H1 (cell line): Measurements from ENCODE around the gene ZFAND3. TPM values are rescaled to one million over a fixed set of nuclear protein-coding genes. Genes with fewer than 3 reads are reported as not detected.

Experiments used
- CTCF ChIA-PET: fragments of 300-600 bp; sonication (Branson Sonifier 250); formaldehyde crosslinking; loops from one replicate; lab custom pipeline; 2021; ENCODE audit not compliant: partially characterized antibody; lab: Charles Lee
- POLR2A ChIA-PET: fragments of 300-600 bp; sonication (Branson Sonifier 250); formaldehyde crosslinking; loops from one replicate; lab custom pipeline; 2021; ENCODE audit warnings: inconsistent platforms; ENCODE audit not compliant: partially characterized antibody; lab: Charles Lee
- DNase-seq, 2 experiments: peaks; one replicate each; pipeline versions ENCODE4 v3.0.0 to v3.0.0-alpha.2; 2010 to 2022; ENCODE audit warnings: low spot score in 2 of 2, low read depth in 1 of 2, mixed read lengths in 1 of 2
- FAIRE-seq: peaks from 2 replicates; lab custom pipeline; 2011; peaks lifted over from hg19 to GRCh38; lab: Jason Lieb, UNC
- H2AFZ ChIP-seq: 2 replicates; pipeline ENCODE4 v1.8.1; 2012; ENCODE audit warnings: low read length, inconsistent platforms
- H2AK5ac ChIP-seq: 2 replicates; pipeline ENCODE4 v1.6.1; 2013; ENCODE audit warnings: low read depth, low read length
- H2BK120ac ChIP-seq: replicated peaks from 2 replicates; pipeline ENCODE3; 2013; ENCODE audit warnings: low read depth, low read length, inconsistent platforms
- H2BK12ac ChIP-seq: 2 replicates; pipeline ENCODE4 v1.6.1; 2013; ENCODE audit warnings: low read depth, low read length
- H2BK15ac ChIP-seq: 2 replicates; pipeline ENCODE4 v1.6.1; 2013; ENCODE audit warnings: low read length
- H2BK20ac ChIP-seq: 2 replicates; pipeline ENCODE4 v1.6.1; 2013; ENCODE audit warnings: low read length
- H2BK5ac ChIP-seq: 2 replicates; pipeline ENCODE4 v1.6.1; 2013; ENCODE audit warnings: low read depth, low read length
- H3K14ac ChIP-seq: 2 replicates; pipeline ENCODE4 v1.6.1; 2013; ENCODE audit warnings: inconsistent platforms; ENCODE audit not compliant: insufficient read length
- H3K18ac ChIP-seq: 2 replicates; pipeline ENCODE4 v1.6.1; 2013; ENCODE audit warnings: low read length; ENCODE audit errors: extremely low read depth
- H3K23ac ChIP-seq: 2 replicates; pipeline ENCODE4 v1.6.1; 2013; ENCODE audit warnings: inconsistent platforms; ENCODE audit not compliant: insufficient read length
- H3K23me2 ChIP-seq: 2 replicates; pipeline ENCODE4 v1.6.1; 2013; ENCODE audit warnings: low read depth, low read length
- H3K27ac ChIP-seq: 2 replicates; pipeline ENCODE4 v1.6.1; 2011; ENCODE audit warnings: low read depth, low read length, inconsistent platforms
- H3K27me3 ChIP-seq, 4 experiments: replicated peaks in 1 of 4; 1 replicate in 1 of 4; 2 replicates in 3 of 4; pipeline versions ENCODE4 v1.6.1 to v1.8.1; 2011 to 2013; ENCODE audit warnings: low read length in 3 of 4, mild to moderate bottlenecking in 3 of 4, inconsistent platforms in 2 of 4, mixed read lengths in 2 of 4, moderate library complexity in 1 of 4; ENCODE audit not compliant: control insufficient read depth in 3 of 4, insufficient read depth in 3 of 4; ENCODE audit errors: extremely low read depth in 1 of 4
- H3K36me3 ChIP-seq, 4 experiments: 2 replicates each; pipeline versions ENCODE4 v1.6.1 to v1.8.1; 2011 to 2013; ENCODE audit warnings: mild to moderate bottlenecking in 4 of 4, low read length in 3 of 4, moderate library complexity in 2 of 4, control low read depth in 1 of 4, inconsistent platforms in 1 of 4; ENCODE audit not compliant: insufficient read depth in 4 of 4, control insufficient read depth in 2 of 4
- H3K4ac ChIP-seq: replicated peaks from 2 replicates; pipeline ENCODE3; 2013; ENCODE audit warnings: low read length, low read depth, mixed read lengths, inconsistent platforms; ENCODE audit not compliant: insufficient read length
- H3K4me1 ChIP-seq, 4 experiments: replicated peaks in 1 of 4; 1 replicate in 1 of 4; 2 replicates in 3 of 4; pipeline versions ENCODE4 v1.6.1 to v1.8.1; 2011 to 2013; ENCODE audit warnings: low read length in 3 of 4, inconsistent platforms in 2 of 4, mixed read lengths in 1 of 4; ENCODE audit not compliant: insufficient read depth in 4 of 4, control insufficient read depth in 3 of 4
- H3K4me2 ChIP-seq, 2 experiments: 2 replicates each; pipeline versions ENCODE4 v1.6.1 to v1.8.1; 2011 to 2013; ENCODE audit warnings: low read depth in 2 of 2, low read length in 2 of 2, control low read depth in 1 of 2, inconsistent platforms in 1 of 2, mild to moderate bottlenecking in 1 of 2; ENCODE audit not compliant: insufficient read depth in 1 of 2
- H3K4me3 ChIP-seq, 4 experiments: fragments of 200-600, 300-600 bp in 1 of 4; sonication (generic), shearing (Covaris generic), sonication (Bioruptor Twin) in 1 of 4; 2 replicates each; pipeline versions ENCODE4 v1.5.1 to v1.8.1; 2011 to 2016; ENCODE audit warnings: low read length in 4 of 4, low read depth in 3 of 4, control low read depth in 2 of 4, inconsistent platforms in 2 of 4, mild to moderate bottlenecking in 2 of 4, mixed read lengths in 1 of 4, moderate library complexity in 1 of 4; ENCODE audit not compliant: insufficient read depth in 2 of 4; ENCODE audit errors: extremely low read depth in 1 of 4
- H3K56ac ChIP-seq: replicated peaks from 2 replicates; pipeline ENCODE3; 2013; ENCODE audit warnings: low read depth, mild to moderate bottlenecking, mixed read lengths, low read length, inconsistent platforms; ENCODE audit not compliant: insufficient read length
- H3K79me1 ChIP-seq: 2 replicates; pipeline ENCODE4 v1.6.1; 2013; ENCODE audit warnings: low read depth, low read length, control low read depth
- H3K79me2 ChIP-seq, 2 experiments: 2 replicates each; pipeline versions ENCODE4 v1.6.1 to v1.8.1; 2012 to 2013; ENCODE audit warnings: low read length in 2 of 2, mild to moderate bottlenecking in 2 of 2, inconsistent platforms in 1 of 2; ENCODE audit not compliant: insufficient read depth in 2 of 2, control insufficient read depth in 1 of 2
- H3K9ac ChIP-seq, 4 experiments: replicated peaks in 1 of 4; 1 replicate in 1 of 4; 2 replicates in 3 of 4; pipeline versions ENCODE4 v1.6.1 to v1.8.1; 2011 to 2013; ENCODE audit warnings: low read depth in 3 of 4, low read length in 3 of 4, control low read depth in 2 of 4, mild to moderate bottlenecking in 2 of 4, moderate library complexity in 2 of 4, inconsistent platforms in 1 of 4; ENCODE audit errors: extremely low read depth in 1 of 4
- H3K9me3 ChIP-seq, 2 experiments: 2 replicates each; pipeline versions ENCODE4 v1.6.1 to v1.8.1; 2012 to 2013; ENCODE audit warnings: mild to moderate bottlenecking in 2 of 2, moderate library complexity in 2 of 2, control low read depth in 1 of 2, inconsistent platforms in 1 of 2, low read depth in 1 of 2, low read length in 1 of 2, mixed read lengths in 1 of 2; ENCODE audit not compliant: insufficient read depth in 2 of 2
- H4K20me1 ChIP-seq, 2 experiments: replicated peaks in 1 of 2; 2 replicates each; pipeline versions ENCODE3 to v1.8.1; 2011 to 2013; ENCODE audit warnings: inconsistent platforms in 2 of 2, low read length in 2 of 2, mild to moderate bottlenecking in 1 of 2; ENCODE audit not compliant: insufficient read depth in 2 of 2, control insufficient read depth in 1 of 2
- H4K5ac ChIP-seq: 2 replicates; pipeline ENCODE4 v1.6.1; 2013; ENCODE audit warnings: low read length, low read depth, mixed read lengths, inconsistent platforms; ENCODE audit not compliant: insufficient read length
- H4K8ac ChIP-seq: 2 replicates; pipeline ENCODE4 v1.8.0; 2013; ENCODE audit warnings: mild to moderate bottlenecking, moderate library complexity, low read length, inconsistent platforms; ENCODE audit not compliant: insufficient read depth; ENCODE audit errors: extremely low read depth
- H4K91ac ChIP-seq: replicated peaks from 2 replicates; pipeline ENCODE3; 2013; ENCODE audit warnings: low read length, mixed read lengths, inconsistent platforms; ENCODE audit not compliant: insufficient read length
- SIN3A ChIP-seq, 2 experiments: IDR thresholded peaks in 1 of 2; conservative IDR thresholded peaks in 1 of 2; 2 replicates each; pipeline ENCODE4 v1.6.1; 2011 to 2012; ENCODE audit warnings: low read length in 2 of 2, improper control_type of control experiment in 1 of 2, low read depth in 1 of 2, mild to moderate bottlenecking in 1 of 2
- WGBS, 2 experiments: shearing (Covaris generic) in 1 of 2; methylation state at CpG; one replicate each; pipeline versions ENCODE4 v1.1.6 to v1.1.7; 2013 to 2015; ENCODE audit warnings: low lambda C conversion rate in 2 of 2, mixed read lengths in 2 of 2, inconsistent platforms in 1 of 2, low coverage in 1 of 2, missing lambda C conversion rate in 1 of 2; ENCODE audit not compliant: insufficient replicate concordance in 2 of 2, insufficient coverage in 1 of 2, insufficient read length in 1 of 2; ENCODE audit errors: extremely low coverage in 1 of 2, missing lambda C conversion rate in 1 of 2; 5-methylcytosine and 5-hydroxymethylcytosine counted together
- polyA plus RNA-seq, 7 experiments: library from polyadenylated mRNA; depleted of rRNA in 3 of 7; stranded (reverse) in 5 of 7; unstranded in 2 of 7; fragments of >200 nt in 5 of 7; fragments of 200-250 nt in 2 of 7; gene quantifications; 1 replicate in 5 of 7; 2 replicates in 1 of 7; 4 replicates in 1 of 7; pipeline versions ENCODE4 v1.2.1 to v1.2.3, GENCODE V29; 2011 to 2013; ENCODE audit warnings: missing spikeins in 2 of 7, mixed read lengths in 2 of 7
- total RNA-seq: library from RNA; stranded (reverse); fragmentation: NEBNext Ultra II Directional; extraction: Animal tissue kit (Norgen Biotek cat#: 25700); gene quantifications from 2 replicates; pipeline ENCODE4 v1.2.1, GENCODE V29; 2021

Gene ZFAND3
- total and polyA plus RNA-seq, 2 of the 8 experiments (the other 6 are each of a cell fraction or from before 2014, with no cell fraction given), result 13.0 to 51.3 TPM

GRCh38 chr6:37952027-37952426 lies 132.5 kb downstream of the ZFAND3 start:
- Histone ChIP-seq H4K91ac (no peak overlapping the region), H2BK12ac (no peak overlapping the region), H3K4ac (no peak overlapping the region), H3K18ac (no peak overlapping the region), H3K14ac (no peak overlapping the region), H3K79me1 (peaks cover 9% of the 10 kb centered on the region), H2AK5ac (no peak overlapping the region), H3K4me2 (no peak overlapping the region), H3K23me2 (no peaks in the 10 kb centered on the region), H2AFZ (no peak overlapping the region), H2BK15ac (no peak overlapping the region), H3K4me1 (no peaks in the 10 kb centered on the region), H2BK120ac (no peak overlapping the region), H3K27me3 (no peaks in the 10 kb centered on the region), H3K9me3 (no peaks in the 10 kb centered on the region; a peak in 1 of 4 replicates), H4K8ac (no peak overlapping the region), H3K27ac (no peak overlapping the region), H3K36me3 (no peaks in the 10 kb centered on the region), H3K79me2 (peaks cover 0 to 77% of the 10 kb centered on the region in 2 experiments; a peak in 2 of 4 replicates), H4K5ac (no peak overlapping the region), H3K4me3 (no peak overlapping the region), H4K20me1 (peaks cover 2 to 5% of the 10 kb centered on the region in 2 experiments), H3K23ac (no peak overlapping the region), H3K56ac (no peak overlapping the region), H2BK20ac (no peak overlapping the region), H3K9ac (no peak overlapping the region), H2BK5ac (no peak overlapping the region)
- CTCF ChIA-PET, result interaction anchor here (1.0 kb wide), 1 partner anchor 15 kb away, joined by 3 read pairs; no protein-coding TSS in a partner anchor
- WGBS, 2 experiments, result 94% methylated on average over 2 of the region's 2 CpGs; no CpG with 5 or more reads in 1 of the 2 experiments
- no peak for TF ChIP-seq SIN3A (conservative IDR thresholded peaks at IDR 0.05 in 1 of 2, IDR thresholded peaks at IDR 0.05 in 1 of 2; ENCODE audit: low read depth in 1 of 2, low read length in 2 of 2)
- DNase-seq, result no peak
- no peak for FAIRE-seq
- POLR2A ChIA-PET, result no interaction called here
